Heart left ventricle (tissue), 16 donors: ENCODE measurements around the gene UBR1. TPM values are rescaled to one million over a fixed set of nuclear protein-coding genes. Genes with fewer than 3 reads are reported as not detected.
A peak's percentile ranks its signal among the peaks of the same experiment; 100 is the strongest.

Experiments used
- ATAC-seq, 4 donors: fragments of 200-7000 bp; cut with Tn5 transposase; one replicate each; pipeline ENCODE4 v1.9.1; 2020 to 2022; ENCODE audit warnings: moderate library complexity in 4 of 4, mild to moderate bottlenecking in 3 of 4, moderate number of reproducible peaks in 1 of 4
- DNase-seq, 5 donors: peaks; one replicate each; pipeline ENCODE4 v3.0.0-alpha.2; 2020
- H3K27ac ChIP-seq, 12 donors: fragments of 200-600 bp; sonication (generic) in 4 of 12; one replicate each; pipeline versions ENCODE4 v1.5.0 to v1.8.0; 2016 to 2022; ENCODE audit warnings: mild to moderate bottlenecking in 2 of 12
- H3K27me3 ChIP-seq, 9 donors: fragments of 200-600 bp; sonication (generic) in 2 of 9; one replicate each; pipeline versions ENCODE4 v1.5.1 to v1.8.0; 2016 to 2022; ENCODE audit warnings: mild to moderate bottlenecking in 3 of 9
- H3K36me3 ChIP-seq, 9 donors: fragments of 200-600 bp; sonication (generic) in 2 of 9; one replicate each; pipeline versions ENCODE4 v1.5.0 to v1.8.0; 2018 to 2022; ENCODE audit warnings: mild to moderate bottlenecking in 2 of 9
- H3K4me1 ChIP-seq, 12 donors: fragments of 200-600 bp; sonication (generic) in 4 of 12; one replicate each; pipeline versions ENCODE4 v1.5.0 to v1.8.0; 2016 to 2022; ENCODE audit warnings: mild to moderate bottlenecking in 3 of 12
- H3K4me3 ChIP-seq, 12 donors: fragments of 200-600 bp; sonication (generic) in 4 of 12; one replicate each; pipeline versions ENCODE4 v1.5.0 to v1.8.0; 2017 to 2022; ENCODE audit warnings: mild to moderate bottlenecking in 9 of 12, moderate library complexity in 4 of 12
- H3K9me3 ChIP-seq, 12 donors: fragments of 200-600 bp; sonication (generic) in 4 of 12; one replicate each; pipeline versions ENCODE4 v1.5.0 to v1.8.0; 2016 to 2022; ENCODE audit warnings: mild to moderate bottlenecking in 1 of 12
- POLR2A ChIP-seq, 2 donors: fragments of 450-650 bp; IDR thresholded peaks; one replicate each; pipeline ENCODE4 v1.6.1; 2017; ENCODE audit warnings: antibody characterized with exemption in 2 of 2, mild to moderate bottlenecking in 2 of 2, moderate library complexity in 2 of 2
- WGBS, 4 donors: extraction: QIAGEN DNeasy Blood & Tissue Kit in 2 of 4; methylation state at CpG; one replicate each; pipeline versions ENCODE4 v1.1.5 to v1.1.7; 2013 to 2018; 5-methylcytosine and 5-hydroxymethylcytosine counted together
- intact Hi-C, 10 donors: fragments of 100-400 bp; cut with DNase I; formaldehyde crosslinking; loops; one replicate each; pipeline versions ENCODE4 v1.11.1 to v1.14.2; 2022
- polyA plus RNA-seq, 2 donors: library from polyadenylated mRNA; stranded (reverse); fragments of 200-250 nt; gene quantifications; one replicate each; pipeline ENCODE4 v1.2.3, GENCODE V29; 2013
- total RNA-seq, 9 donors: library from RNA; depleted of rRNA in 2 of 9; stranded (reverse); fragments of >200 nt in 2 of 9; fragmentation: NEBNext Ultra II Directional in 3 of 9; extraction: Animal tissue kit (Norgen Biotek cat#: 25700) in 3 of 9; gene quantifications; one replicate each; pipeline versions ENCODE4 v1.1.0 to v1.2.4, GENCODE V29; 2016 to 2023
- TF ChIP-seq, protein P1 (sequence below), 12 donors: fragments of 200-600 bp; sonication (generic) in 4 of 12; IDR thresholded peaks; one replicate each; pipeline versions ENCODE4 v1.5.0 to v1.8.0; 2018 to 2022; ENCODE audit warnings: antibody characterized with exemption in 12 of 12, mild to moderate bottlenecking in 5 of 12
- donor health status: ischemic (EF 13 %, LVEDD 7.1; RV severe dilation, severe dysfunction).
- donor health status: healthy with polysubstance abuse.
- donor health status: DM: no; HTN: yes; CAD: no.
- donor health status: DM: no; HTN: no; CAD: no.
- donor health status: ischemic (EF 25% LVEDD 6.9; RV normal size, moderate dysfunction).
- donor health status: ischemic (EF 25% LVEDD 5.7; RV mildly dilated, moderate dysfunction).
- donor health status: healthy.
- donor health status: DM: yes; HTN: yes; CAD: no.
- donor health status: ischemic (EF 35%, LVEDD 5.7; RV mildly dilated, moderate dysfunction).
- donor health status: nonischemic (EF 11% LVEDD 7.7; RV severe dilation, severe dysfunction).
- donor health status: DM: yes; HTN: yes; CAD: no.
- donor health status: PGD.
- donor health status: ischemic (EF 29% LVEDD 5.4; RV normal size, mild dysfunction).
- donor health status: nonischemic (EF 23%, LVEDD 6.1; RV moderate dilation, normal function).

Gene UBR1
- total and polyA plus RNA-seq, 11 donors: 4.9 to 38.9 (median 25.0) TPM

DNA sequence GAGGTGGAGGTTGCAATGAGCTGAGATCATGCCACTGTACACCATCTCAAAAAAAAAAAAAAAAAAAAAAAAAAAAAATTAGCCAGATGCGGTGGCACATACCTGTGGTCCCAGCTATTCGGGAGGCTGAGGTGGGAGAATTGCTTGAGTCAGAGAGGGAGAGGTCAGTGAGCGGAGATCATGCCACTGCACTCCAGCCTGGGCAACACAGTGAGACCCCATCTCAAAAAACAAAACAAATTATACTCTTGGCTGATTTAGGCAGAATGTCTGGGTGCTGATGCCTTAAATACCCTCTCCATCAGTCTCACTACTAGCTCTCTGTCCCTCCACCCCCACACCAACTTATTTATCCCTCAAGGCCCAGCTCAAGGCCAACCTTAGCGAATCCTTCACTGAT is 14.0 kb downstream of the UBR1 start:
- intact Hi-C loops: no loop called here
- Histone ChIP-seq H3K27me3 (no peaks in the 10 kb centered on the region), H3K36me3 (peaks cover 0 to 5% (median 0%) of the 10 kb centered on the region in 9 donors), H3K4me1 (peaks cover 0 to 41% (median 18%) of the 10 kb centered on the region in 12 donors), H3K27ac (no peak overlapping the region), H3K9me3 (no peaks in the 10 kb centered on the region), H3K4me3 (no peak overlapping the region)
- DNase-seq (no peak), ATAC-seq (no peak)
- 95 to 99% (median 99%) methylated on average over 4 of the region's 4 CpGs for WGBS, 4 donors
- TF ChIP-seq, protein P1, sequence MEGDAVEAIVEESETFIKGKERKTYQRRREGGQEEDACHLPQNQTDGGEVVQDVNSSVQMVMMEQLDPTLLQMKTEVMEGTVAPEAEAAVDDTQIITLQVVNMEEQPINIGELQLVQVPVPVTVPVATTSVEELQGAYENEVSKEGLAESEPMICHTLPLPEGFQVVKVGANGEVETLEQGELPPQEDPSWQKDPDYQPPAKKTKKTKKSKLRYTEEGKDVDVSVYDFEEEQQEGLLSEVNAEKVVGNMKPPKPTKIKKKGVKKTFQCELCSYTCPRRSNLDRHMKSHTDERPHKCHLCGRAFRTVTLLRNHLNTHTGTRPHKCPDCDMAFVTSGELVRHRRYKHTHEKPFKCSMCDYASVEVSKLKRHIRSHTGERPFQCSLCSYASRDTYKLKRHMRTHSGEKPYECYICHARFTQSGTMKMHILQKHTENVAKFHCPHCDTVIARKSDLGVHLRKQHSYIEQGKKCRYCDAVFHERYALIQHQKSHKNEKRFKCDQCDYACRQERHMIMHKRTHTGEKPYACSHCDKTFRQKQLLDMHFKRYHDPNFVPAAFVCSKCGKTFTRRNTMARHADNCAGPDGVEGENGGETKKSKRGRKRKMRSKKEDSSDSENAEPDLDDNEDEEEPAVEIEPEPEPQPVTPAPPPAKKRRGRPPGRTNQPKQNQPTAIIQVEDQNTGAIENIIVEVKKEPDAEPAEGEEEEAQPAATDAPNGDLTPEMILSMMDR (IDR thresholded peaks at IDR 0.05): no peak
- TF ChIP-seq POLR2A (IDR thresholded peaks at IDR 0.05): no peak

DNA sequence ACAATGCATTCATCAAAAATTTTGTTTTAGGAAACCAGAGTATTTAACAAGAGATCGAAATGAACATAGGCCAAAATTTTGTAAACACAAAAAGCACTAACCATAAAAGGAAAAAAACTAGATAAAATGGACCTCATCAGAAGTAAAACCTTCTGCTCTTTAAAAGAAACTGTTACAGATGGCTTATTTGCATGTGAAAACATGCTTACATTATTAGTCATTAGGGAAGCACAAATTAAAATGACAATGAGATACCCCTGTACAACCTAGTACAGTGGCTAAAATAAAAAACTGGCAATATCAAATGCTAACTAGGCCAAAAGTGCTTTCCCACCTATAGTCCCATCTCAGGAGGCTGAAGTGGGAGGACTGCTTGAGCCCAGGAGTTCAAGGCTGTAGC is 19.3 kb downstream of the UBR1 start:
- no peaks in the 10 kb centered on the region for H3K27me3 ChIP-seq
- TF ChIP-seq, protein P1 (IDR thresholded peaks at IDR 0.05): no peak
- TF ChIP-seq POLR2A (IDR thresholded peaks at IDR 0.05): no peak
- 78 to 88% (median 87%) methylated on average over 1 of the region's 1 CpG for WGBS, 4 donors
- no peaks in the 10 kb centered on the region for H3K9me3 ChIP-seq
- intact Hi-C loops: no loop called here
- H3K27ac ChIP-seq: peak overlapping the region in 1 of 12 donors; percentile 18
- DNase-seq (no peak), ATAC-seq (no peak)
- H3K36me3 ChIP-seq: peaks cover 0 to 52% (median 41%) of the 10 kb centered on the region in 9 donors
- H3K4me3 ChIP-seq: no peak overlapping the region
- H3K4me1 ChIP-seq: peaks cover 0 to 14% (median 0%) of the 10 kb centered on the region in 12 donors

DNA sequence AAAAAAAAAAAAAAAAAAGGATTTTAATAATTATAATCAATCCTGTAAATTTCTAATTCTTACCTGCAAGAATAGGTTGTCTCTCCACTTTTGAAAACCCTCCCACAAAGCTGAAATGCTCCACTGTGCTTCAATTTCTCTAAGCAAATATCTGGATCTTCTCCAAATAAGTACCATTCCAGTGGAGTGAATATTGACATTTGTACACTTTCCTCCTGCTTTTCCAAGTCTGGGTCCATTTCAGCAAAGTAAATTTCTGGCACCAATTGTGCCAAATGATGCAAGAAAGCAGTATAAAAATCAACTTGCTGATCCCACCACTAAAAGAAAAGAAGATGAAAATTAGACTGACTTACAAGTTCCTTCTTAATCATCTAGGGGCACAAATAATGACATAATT is 19.9 kb downstream of the UBR1 start:
- H3K9me3 ChIP-seq: no peaks in the 10 kb centered on the region
- peaks cover 0 to 14% (median 0%) of the 10 kb centered on the region in 12 donors for H3K4me1 ChIP-seq
- TF ChIP-seq, protein P1 (IDR thresholded peaks at IDR 0.05): no peak
- TF ChIP-seq POLR2A (IDR thresholded peaks at IDR 0.05): no peak
- H3K27ac ChIP-seq: no peak overlapping the region
- intact Hi-C loops: no loop called here
- no peak for ATAC-seq
- no peak overlapping the region for H3K4me3 ChIP-seq
- peaks cover 0 to 59% (median 48%) of the 10 kb centered on the region in 9 donors for H3K36me3 ChIP-seq
- no peak for DNase-seq
- no peaks in the 10 kb centered on the region for H3K27me3 ChIP-seq

DNA sequence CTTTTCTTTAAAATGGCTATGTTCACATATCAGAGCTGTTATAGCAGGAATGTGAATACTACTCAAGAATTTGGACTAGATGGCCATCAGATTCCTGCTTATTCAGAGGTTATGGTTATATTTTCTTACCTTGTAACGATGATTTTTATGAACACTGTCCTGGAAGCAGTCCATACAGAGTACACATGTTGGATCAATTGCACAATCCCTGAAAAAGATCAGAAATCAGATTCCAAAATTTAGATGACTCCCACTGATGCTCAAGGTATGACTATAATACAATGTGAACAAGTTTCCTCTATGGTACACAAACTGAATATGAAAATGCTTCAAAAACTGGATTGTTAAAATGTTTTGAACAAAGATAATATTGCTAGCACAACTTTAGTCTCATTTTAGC is 23.3 kb downstream of the UBR1 start:
- H3K9me3 ChIP-seq: no peaks in the 10 kb centered on the region
- no peak for DNase-seq
- no peak overlapping the region for H3K27ac ChIP-seq
- intact Hi-C loops: no loop called here
- TF ChIP-seq, protein P1 (IDR thresholded peaks at IDR 0.05): no peak
- TF ChIP-seq POLR2A (IDR thresholded peaks at IDR 0.05): no peak
- peaks cover 0 to 14% (median 0%) of the 10 kb centered on the region in 12 donors for H3K4me1 ChIP-seq
- H3K36me3 ChIP-seq: peaks cover 0 to 86% (median 66%) of the 10 kb centered on the region in 9 donors
- ATAC-seq: no peak
- H3K27me3 ChIP-seq: no peaks in the 10 kb centered on the region
- H3K4me3 ChIP-seq: no peak overlapping the region
- WGBS, 4 donors: 94 to 97% (median 96%) methylated on average over 1 of the region's 1 CpG
